MM.1S (cell line): ENCODE measurements around the gene ADGRL3.

ENCODE experiments used
- DNase-seq: peaks from one replicate; pipeline ENCODE4 v3.0.0-alpha.2; 2015
- H2AFZ ChIP-seq: fragments of 300-600 bp; sonication (generic); 2 replicates; pipeline ENCODE4 v1.6.0; 2016; ENCODE audit warnings: antibody characterized with exemption, low read length
- H3F3A ChIP-seq: fragments of 300-600 bp; sonication (generic); 2 replicates; pipeline ENCODE4 v1.6.1; 2016; ENCODE audit warnings: mild to moderate bottlenecking, antibody characterized with exemption, low read length, moderate library complexity, mixed read lengths; ENCODE audit not compliant: insufficient read depth
- H3K27ac ChIP-seq: fragments of 300-600 bp; sonication (generic); 2 replicates; pipeline ENCODE4 v1.5.1; 2016; ENCODE audit warnings: mild to moderate bottlenecking, low read length
- H3K27me3 ChIP-seq: fragments of 300-600 bp; sonication (generic); replicated peaks from 2 replicates; pipeline ENCODE4 v1.6.0; 2016; ENCODE audit warnings: low read length; ENCODE audit not compliant: insufficient read depth
- H3K36me3 ChIP-seq: fragments of 300-600 bp; sonication (generic); replicated peaks from 2 replicates; pipeline ENCODE4 v1.6.1; 2016; ENCODE audit warnings: mild to moderate bottlenecking, low read length, mixed read lengths; ENCODE audit not compliant: insufficient read depth
- H3K4me1 ChIP-seq: fragments of 300-600 bp; sonication (generic); 2 replicates; pipeline ENCODE4 v1.6.1; 2016; ENCODE audit warnings: low read length, mixed read lengths
- H3K4me2 ChIP-seq: fragments of 300-600 bp; sonication (generic); 2 replicates; pipeline ENCODE4 v1.6.0; 2016; ENCODE audit warnings: low read depth, low read length
- H3K4me3 ChIP-seq: fragments of 300-600 bp; sonication (generic); 2 replicates; pipeline ENCODE4 v1.5.1; 2016; ENCODE audit warnings: low read length, mixed read lengths
- H3K79me2 ChIP-seq: fragments of 300-600 bp; sonication (generic); 2 replicates; pipeline ENCODE4 v1.6.1; 2016; ENCODE audit warnings: mixed run types, low read length, mixed read lengths
- H3K9ac ChIP-seq: fragments of 300-600 bp; sonication (generic); 2 replicates; pipeline ENCODE4 v1.6.1; 2016; ENCODE audit warnings: low read length, mixed read lengths
- H3K9me2 ChIP-seq: fragments of 300-600 bp; sonication (generic); replicated peaks from 2 replicates; pipeline ENCODE4 v1.6.1; 2016; ENCODE audit warnings: mild to moderate bottlenecking, low read length, mixed read lengths; ENCODE audit not compliant: insufficient read depth
- H3K9me3 ChIP-seq: fragments of 300-600 bp; sonication (generic); replicated peaks from 2 replicates; pipeline ENCODE4 v1.6.1; 2016; ENCODE audit warnings: mild to moderate bottlenecking, low read length, mixed read lengths; ENCODE audit not compliant: insufficient read depth
- H4K20me1 ChIP-seq: fragments of 300-600 bp; sonication (generic); 2 replicates; pipeline ENCODE4 v1.6.1; 2016; ENCODE audit warnings: mild to moderate bottlenecking, low read length, moderate library complexity, mixed read lengths; ENCODE audit not compliant: insufficient read depth
- CTCF ChIP-seq: fragments of 300-600 bp; sonication (generic); IDR thresholded peaks from 2 replicates; pipeline ENCODE4 v1.5.1; 2016; ENCODE audit warnings: antibody characterized with exemption, low read length, mixed read lengths
- EZH2 ChIP-seq: fragments of 300-600 bp; sonication (generic); optimal IDR thresholded peaks from 2 replicates; pipeline ENCODE3; 2017; ENCODE audit warnings: low read depth, mild to moderate bottlenecking, antibody characterized with exemption, low read length, mixed read lengths
- EZH2phosphoT487 ChIP-seq: fragments of 300-600 bp; sonication (generic); IDR thresholded peaks from 2 replicates; pipeline ENCODE4 v1.6.1; 2018; ENCODE audit warnings: antibody characterized with exemption, low read length

ADGRL3 gene

GRCh38 chr4:61251129-61251528, 51.0 kb downstream of the ADGRL3 start:
- Histone ChIP-seq H3K9ac (no peak overlapping the region), H3K4me3 (no peak overlapping the region), H2AFZ (no peak overlapping the region), H3K36me3 (no peaks in the 10 kb centered on the region), H3K79me2 (no peaks in the 10 kb centered on the region), H3F3A (no peaks in the 10 kb centered on the region), H3K27ac (no peak overlapping the region), H3K4me2 (no peak overlapping the region), H3K27me3 (no peaks in the 10 kb centered on the region), H3K9me3 (no peaks in the 10 kb centered on the region), H3K4me1 (no peaks in the 10 kb centered on the region), H3K9me2 (no peaks in the 10 kb centered on the region), H4K20me1 (no peaks in the 10 kb centered on the region)
- DNase-seq: no peak
- TF ChIP-seq CTCF (no peak), EZH2phosphoT487 (no peak), EZH2 (no peak)

- no peaks in the 10 kb centered on the region for H3K27me3 ChIP-seq
- no peak overlapping the region for H3K4me3 ChIP-seq
- no peaks in the 10 kb centered on the region for H4K20me1 ChIP-seq
- no peak overlapping the region for H3K4me2 ChIP-seq
- no peak overlapping the region for H2AFZ ChIP-seq
- TF ChIP-seq CTCF (no peak), EZH2 (no peak), EZH2phosphoT487 (no peak)
- no peak for DNase-seq
- H3K9ac ChIP-seq: no peak overlapping the region
- no peak overlapping the region for H3K27ac ChIP-seq
- no peaks in the 10 kb centered on the region for H3K9me2 ChIP-seq
- no peaks in the 10 kb centered on the region for H3K4me1 ChIP-seq
- H3K79me2 ChIP-seq: no peaks in the 10 kb centered on the region
- no peaks in the 10 kb centered on the region for H3K36me3 ChIP-seq
- no peaks in the 10 kb centered on the region for H3K9me3 ChIP-seq
- no peaks in the 10 kb centered on the region for H3F3A ChIP-seq
These were observed 54.3 kb downstream of the ADGRL3 start for GRCh38 chr4:61254406-61254805.

DNA sequence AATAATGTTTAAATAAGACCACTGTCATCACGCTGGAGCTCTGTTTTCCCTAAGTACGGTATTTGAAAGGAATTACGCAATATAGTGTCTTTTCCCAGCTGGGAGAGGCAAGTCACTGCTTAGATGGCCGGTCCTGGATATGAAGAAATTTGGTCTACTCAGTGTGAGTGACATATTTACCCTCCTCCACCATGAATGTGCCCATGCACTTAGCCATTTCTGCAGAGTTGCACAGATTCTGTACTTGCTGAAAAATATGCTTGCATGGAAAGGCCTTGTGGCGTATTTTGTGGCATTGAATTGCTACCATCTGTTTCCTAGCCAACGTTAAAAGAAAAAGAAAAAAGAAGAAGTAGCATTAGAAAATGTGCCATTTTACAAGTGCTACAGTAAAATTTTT, 73.1 kb downstream of the ADGRL3 start:
- Histone ChIP-seq H3K79me2 (no peaks in the 10 kb centered on the region), H3K9me2 (no peaks in the 10 kb centered on the region), H4K20me1 (no peaks in the 10 kb centered on the region), H3F3A (no peaks in the 10 kb centered on the region), H3K36me3 (no peaks in the 10 kb centered on the region), H3K9ac (no peak overlapping the region), H3K4me2 (no peak overlapping the region), H3K4me3 (no peak overlapping the region), H3K4me1 (no peaks in the 10 kb centered on the region), H3K27me3 (no peaks in the 10 kb centered on the region), H2AFZ (no peak overlapping the region), H3K27ac (no peak overlapping the region), H3K9me3 (no peaks in the 10 kb centered on the region)
- no peak for TF ChIP-seq CTCF
- no peak for TF ChIP-seq EZH2
- TF ChIP-seq EZH2phosphoT487: no peak
- no peak for DNase-seq
